Astrocyte (in vitro differentiated cells and primary cell): ENCODE measurements around the gene STK35. TPM values are rescaled to one million over a fixed set of nuclear protein-coding genes. Genes with fewer than 3 reads are reported as not detected.

Experiments
- DNase-seq: peaks from one replicate; pipeline ENCODE4 v3.0.0-alpha.2; 2010; ENCODE audit warnings: low read depth
- FAIRE-seq: peaks from 2 replicates; lab custom pipeline; 2011; peaks lifted over from hg19 to GRCh38; lab: Jason Lieb, UNC
- H2AFZ ChIP-seq: 2 replicates; pipeline ENCODE4 v1.6.0; 2012; ENCODE audit warnings: low read depth, low read length, inconsistent platforms
- H3K27ac ChIP-seq: 2 replicates; pipeline ENCODE4 v1.5.1; 2011; ENCODE audit warnings: low read depth, low read length, inconsistent platforms
- H3K27me3 ChIP-seq: 2 replicates; pipeline ENCODE4 v1.6.0; 2011; ENCODE audit warnings: low read length, inconsistent platforms; ENCODE audit not compliant: insufficient read depth
- H3K36me3 ChIP-seq: 2 replicates; pipeline ENCODE4 v1.5.1; 2011; ENCODE audit warnings: low read length, inconsistent platforms; ENCODE audit not compliant: insufficient read depth
- H3K4me1 ChIP-seq: 2 replicates; pipeline ENCODE4 v1.5.1; 2011; ENCODE audit warnings: low read length, inconsistent platforms; ENCODE audit not compliant: insufficient read depth
- H3K4me2 ChIP-seq: 2 replicates; pipeline ENCODE4 v1.6.0; 2012; ENCODE audit warnings: low read length, inconsistent platforms
- H3K4me3 ChIP-seq: 2 replicates; pipeline ENCODE4 v1.5.1; 2011; ENCODE audit warnings: low read depth, mild to moderate bottlenecking, low read length, inconsistent platforms; ENCODE audit not compliant: insufficient read depth
- H3K79me2 ChIP-seq: 2 replicates; pipeline ENCODE4 v1.6.0; 2012; ENCODE audit warnings: mild to moderate bottlenecking, low read length, inconsistent platforms; ENCODE audit not compliant: insufficient read depth
- H3K9ac ChIP-seq: 2 replicates; pipeline ENCODE4 v1.6.0; 2012; ENCODE audit warnings: mild to moderate bottlenecking, low read length, inconsistent platforms
- H3K9me3 ChIP-seq: 2 replicates; pipeline ENCODE4 v1.5.1; 2012; ENCODE audit warnings: low read depth, mild to moderate bottlenecking, low read length, inconsistent platforms; ENCODE audit not compliant: insufficient read depth
- H4K20me1 ChIP-seq: 2 replicates; pipeline ENCODE4 v1.6.0; 2012; ENCODE audit warnings: low read length, inconsistent platforms; ENCODE audit not compliant: insufficient read depth
- H3K27ac Mint-ChIP-seq: one replicate; pipeline ENCODE4 v1.8.0; 2021; ENCODE audit warnings: mild to moderate bottlenecking, mixed read lengths; ENCODE audit not compliant: unreplicated experiment
- H3K27me3 Mint-ChIP-seq: one replicate; pipeline ENCODE4 v1.8.0; 2021; ENCODE audit warnings: low read depth, mixed read lengths; ENCODE audit not compliant: unreplicated experiment
- H3K36me3 Mint-ChIP-seq: one replicate; pipeline ENCODE4 v1.8.0; 2021; ENCODE audit warnings: low read depth, mixed read lengths; ENCODE audit not compliant: unreplicated experiment
- H3K4me1 Mint-ChIP-seq: one replicate; pipeline ENCODE4 v1.8.0; 2021; ENCODE audit warnings: low read depth, mixed read lengths; ENCODE audit not compliant: unreplicated experiment
- H3K4me3 Mint-ChIP-seq: one replicate; pipeline ENCODE4 v1.8.0; 2021; ENCODE audit warnings: mild to moderate bottlenecking, moderate library complexity, mixed read lengths; ENCODE audit not compliant: unreplicated experiment
- H3K9me3 Mint-ChIP-seq: one replicate; pipeline ENCODE4 v1.8.0; 2021; ENCODE audit warnings: mild to moderate bottlenecking, mixed read lengths; ENCODE audit not compliant: unreplicated experiment
- EZH2 ChIP-seq: IDR thresholded peaks from 2 replicates; pipeline ENCODE4 v1.6.1; 2012; ENCODE audit warnings: mild to moderate bottlenecking, low read length, inconsistent platforms; ENCODE audit not compliant: insufficient read depth
- total RNA-seq: library from RNA; stranded (reverse); gene quantifications from 2 replicates; pipeline ENCODE4 v1.2.1, GENCODE V29; 2021
- TF ChIP-seq, protein P1 (sequence below): IDR thresholded peaks from 2 replicates; pipeline ENCODE4 v1.5.1; 2011; ENCODE audit warnings: low read depth, mild to moderate bottlenecking, inconsistent platforms, low read length, moderate library complexity; ENCODE audit not compliant: insufficient read depth

STK35 gene
- total RNA-seq, 1 donor from 2014 or later = 18.6 TPM

DNA sequence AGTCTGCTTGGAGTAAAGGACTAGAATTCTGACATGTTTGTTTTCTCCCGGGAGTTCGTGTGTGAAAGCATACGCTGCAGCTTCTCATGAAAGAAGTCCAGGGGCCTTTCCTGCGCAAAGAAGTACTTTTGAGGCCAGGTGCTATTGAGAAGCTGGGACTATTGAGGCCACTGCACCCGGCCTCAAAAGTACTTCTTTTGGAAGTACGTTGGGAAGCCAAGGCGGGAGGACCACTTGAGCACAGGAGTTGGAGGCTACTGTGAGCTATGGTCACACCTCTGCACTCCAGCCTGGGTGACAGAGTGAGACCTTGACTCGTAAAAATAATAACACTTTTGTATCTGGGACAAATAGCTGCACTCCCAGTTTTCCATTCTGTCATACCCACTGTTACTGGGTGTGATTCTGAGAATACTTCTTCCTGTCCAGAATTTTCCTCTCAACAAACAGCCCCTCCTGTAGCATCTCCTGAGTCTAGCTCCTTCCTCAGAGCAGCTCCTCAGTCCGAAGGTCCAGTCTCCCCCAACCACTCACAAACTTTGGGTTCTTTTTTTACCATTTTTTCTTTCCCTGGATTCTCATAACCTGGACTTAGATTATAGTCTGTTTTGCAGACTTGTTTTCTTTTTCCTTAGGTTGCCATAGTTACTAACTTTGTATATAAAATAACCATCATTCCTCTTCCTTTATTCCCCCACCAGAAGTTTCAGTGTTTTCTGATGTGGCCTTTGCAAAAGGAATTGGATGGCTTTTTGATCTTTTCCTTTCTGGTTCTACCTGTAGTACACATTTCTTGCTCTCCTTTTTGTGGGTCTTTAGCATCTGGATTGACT lies 12.7 kb downstream of the STK35 start:
- Mint-ChIP-seq H3K36me3 (peaks cover 26% of the 10 kb centered on the region), H3K4me1 (peaks cover 19% of the 10 kb centered on the region), H3K4me3 (no peak overlapping the region), H3K27ac (no peak overlapping the region), H3K27me3 (no peaks in the 10 kb centered on the region), H3K9me3 (peaks cover 3% of the 10 kb centered on the region)
- peaks cover 13% of the 10 kb centered on the region for H3K36me3 ChIP-seq
- FAIRE-seq = no peak
- no peak overlapping the region for H3K4me3 ChIP-seq
- no peak overlapping the region for H2AFZ ChIP-seq
- no peaks in the 10 kb centered on the region for H3K27me3 ChIP-seq
- H3K4me2 ChIP-seq = no peak overlapping the region
- peaks cover 2% of the 10 kb centered on the region for H3K4me1 ChIP-seq
- no peak for DNase-seq
- H4K20me1 ChIP-seq = peaks cover 93% of the 10 kb centered on the region
- no peak for TF ChIP-seq EZH2
- TF ChIP-seq, protein P1, sequence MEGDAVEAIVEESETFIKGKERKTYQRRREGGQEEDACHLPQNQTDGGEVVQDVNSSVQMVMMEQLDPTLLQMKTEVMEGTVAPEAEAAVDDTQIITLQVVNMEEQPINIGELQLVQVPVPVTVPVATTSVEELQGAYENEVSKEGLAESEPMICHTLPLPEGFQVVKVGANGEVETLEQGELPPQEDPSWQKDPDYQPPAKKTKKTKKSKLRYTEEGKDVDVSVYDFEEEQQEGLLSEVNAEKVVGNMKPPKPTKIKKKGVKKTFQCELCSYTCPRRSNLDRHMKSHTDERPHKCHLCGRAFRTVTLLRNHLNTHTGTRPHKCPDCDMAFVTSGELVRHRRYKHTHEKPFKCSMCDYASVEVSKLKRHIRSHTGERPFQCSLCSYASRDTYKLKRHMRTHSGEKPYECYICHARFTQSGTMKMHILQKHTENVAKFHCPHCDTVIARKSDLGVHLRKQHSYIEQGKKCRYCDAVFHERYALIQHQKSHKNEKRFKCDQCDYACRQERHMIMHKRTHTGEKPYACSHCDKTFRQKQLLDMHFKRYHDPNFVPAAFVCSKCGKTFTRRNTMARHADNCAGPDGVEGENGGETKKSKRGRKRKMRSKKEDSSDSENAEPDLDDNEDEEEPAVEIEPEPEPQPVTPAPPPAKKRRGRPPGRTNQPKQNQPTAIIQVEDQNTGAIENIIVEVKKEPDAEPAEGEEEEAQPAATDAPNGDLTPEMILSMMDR = no peak
- peaks cover 95% of the 10 kb centered on the region for H3K79me2 ChIP-seq
- no peak overlapping the region for H3K9ac ChIP-seq
- H3K9me3 ChIP-seq = no peaks in the 10 kb centered on the region
- H3K27ac ChIP-seq = no peak overlapping the region

DNA sequence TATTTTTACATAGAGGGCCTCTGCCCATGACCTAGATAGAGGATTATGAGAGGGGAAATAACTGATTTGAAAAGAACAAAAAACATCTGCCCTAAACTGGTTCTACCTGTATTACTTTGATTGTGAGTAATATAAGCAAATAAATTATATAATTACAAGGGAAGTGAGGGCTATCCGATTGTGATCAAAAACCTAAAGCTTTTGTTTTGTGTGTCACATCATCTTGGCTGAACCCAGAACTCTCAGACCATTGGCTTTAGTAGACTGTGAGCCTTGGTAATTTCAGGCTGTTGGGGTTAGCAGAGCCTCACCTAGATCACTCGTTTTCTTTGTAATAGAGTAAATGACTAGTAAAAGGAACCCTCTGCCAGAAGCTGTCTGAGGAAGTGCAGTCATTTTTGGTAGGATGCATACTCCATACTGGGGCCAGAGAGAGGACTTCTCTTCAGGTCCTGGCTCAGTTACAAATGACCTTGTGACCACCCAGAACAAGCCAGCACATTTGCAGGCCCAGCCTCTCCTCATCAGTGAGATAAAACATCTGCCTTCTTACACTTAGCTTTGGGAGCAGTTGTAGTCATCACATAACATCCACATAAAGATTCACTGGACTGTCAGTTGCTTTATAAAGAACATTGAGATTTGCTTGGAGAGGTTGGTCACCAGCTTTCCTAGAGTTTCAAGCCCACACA lies 13.5 kb downstream of the STK35 start:
- H3K27me3 Mint-ChIP-seq = no peaks in the 10 kb centered on the region
- Histone ChIP-seq H3K9me3 (no peaks in the 10 kb centered on the region), H3K79me2 (peaks cover 95% of the 10 kb centered on the region), H3K27ac (no peak overlapping the region), H3K4me1 (no peaks in the 10 kb centered on the region), H3K4me2 (no peak overlapping the region), H3K27me3 (no peaks in the 10 kb centered on the region), H3K9ac (no peak overlapping the region), H3K36me3 (peaks cover 13% of the 10 kb centered on the region), H2AFZ (no peak overlapping the region), H4K20me1 (peaks cover 93% of the 10 kb centered on the region), H3K4me3 (no peak overlapping the region)
- FAIRE-seq (no peak), DNase-seq (no peak)
- peaks cover 31% of the 10 kb centered on the region for H3K36me3 Mint-ChIP-seq
- no peak overlapping the region for H3K27ac Mint-ChIP-seq
- H3K4me1 Mint-ChIP-seq = peaks cover 12% of the 10 kb centered on the region
- H3K9me3 Mint-ChIP-seq = peaks cover 3% of the 10 kb centered on the region
- no peak overlapping the region for H3K4me3 Mint-ChIP-seq
- TF ChIP-seq EZH2 = no peak
- TF ChIP-seq, protein P1 = no peak
